Measurements from ENCODE around the gene HRH2. TPM values are rescaled to one million over a fixed set of nuclear protein-coding genes. Genes with fewer than 3 reads are reported as not detected.
"Not testable (repeated sequence)": the region's sequence is repeated elsewhere in the genome, so short reads cannot be mapped to it uniquely, and the experiment has no call there.

HRH2 gene
- total and polyA plus RNA-seq, 4 donors: 1.8 to 36.1 (median 9.9) TPM

- Histone ChIP-seq H3K27me3 (ENCODE audit: control insufficient read depth in 3 of 3, insufficient read depth in 3 of 3, low read length in 2 of 3) (peaks cover 0 to 10% (median 0%) of the 10 kb centered on the region in 3 donors), H3K4me3 (no peak overlapping the region), H3K9ac (ENCODE audit: insufficient read depth in 1 of 2, low read length in 2 of 2) (no peak overlapping the region), H3K9me3 (ENCODE audit: control insufficient read depth in 4 of 4, insufficient read depth in 3 of 4, low read length in 3 of 4) (peaks cover 0 to 15% (median 0%) of the 10 kb centered on the region in 4 donors), H3K36me3 (ENCODE audit: control insufficient read depth in 4 of 4, insufficient read depth in 4 of 4, low read length in 4 of 4) (no peaks in the 10 kb centered on the region), H3K27ac (ENCODE audit: low read depth in 1 of 2, low read length in 1 of 2) (no peak overlapping the region), H3K4me1 (ENCODE audit: control insufficient read depth in 5 of 5, insufficient read depth in 5 of 5, low read length in 5 of 5) (no peaks in the 10 kb centered on the region)
- TF ChIP-seq, protein P1, sequence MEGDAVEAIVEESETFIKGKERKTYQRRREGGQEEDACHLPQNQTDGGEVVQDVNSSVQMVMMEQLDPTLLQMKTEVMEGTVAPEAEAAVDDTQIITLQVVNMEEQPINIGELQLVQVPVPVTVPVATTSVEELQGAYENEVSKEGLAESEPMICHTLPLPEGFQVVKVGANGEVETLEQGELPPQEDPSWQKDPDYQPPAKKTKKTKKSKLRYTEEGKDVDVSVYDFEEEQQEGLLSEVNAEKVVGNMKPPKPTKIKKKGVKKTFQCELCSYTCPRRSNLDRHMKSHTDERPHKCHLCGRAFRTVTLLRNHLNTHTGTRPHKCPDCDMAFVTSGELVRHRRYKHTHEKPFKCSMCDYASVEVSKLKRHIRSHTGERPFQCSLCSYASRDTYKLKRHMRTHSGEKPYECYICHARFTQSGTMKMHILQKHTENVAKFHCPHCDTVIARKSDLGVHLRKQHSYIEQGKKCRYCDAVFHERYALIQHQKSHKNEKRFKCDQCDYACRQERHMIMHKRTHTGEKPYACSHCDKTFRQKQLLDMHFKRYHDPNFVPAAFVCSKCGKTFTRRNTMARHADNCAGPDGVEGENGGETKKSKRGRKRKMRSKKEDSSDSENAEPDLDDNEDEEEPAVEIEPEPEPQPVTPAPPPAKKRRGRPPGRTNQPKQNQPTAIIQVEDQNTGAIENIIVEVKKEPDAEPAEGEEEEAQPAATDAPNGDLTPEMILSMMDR (IDR thresholded peaks at IDR 0.05; ENCODE audit: control extremely low read depth, extremely low read depth): no peak
- WGBS, 2 donors: 57 to 85% methylated on average over 3 of the region's 3 CpGs
- ATAC-seq (ENCODE audit: insufficient read depth, low FRiP score) (no peak), DNase-seq (no peak)
Measured at GRCh38 chr5:175610898-175611297, 47.0 kb upstream of the HRH2 start.

- Histone ChIP-seq H3K9ac (ENCODE audit: insufficient read depth in 1 of 2, low read length in 2 of 2) (no peak overlapping the region), H3K9me3 (ENCODE audit: control insufficient read depth in 4 of 4, insufficient read depth in 3 of 4, low read length in 3 of 4) (peaks cover 0 to 13% (median 0%) of the 10 kb centered on the region in 4 donors), H3K4me1 (ENCODE audit: control insufficient read depth in 5 of 5, insufficient read depth in 5 of 5, low read length in 5 of 5) (no peaks in the 10 kb centered on the region), H3K4me3 (no peak overlapping the region), H3K27ac (ENCODE audit: low read depth in 1 of 2, low read length in 1 of 2) (no peak overlapping the region), H3K27me3 (ENCODE audit: control insufficient read depth in 3 of 3, insufficient read depth in 3 of 3, low read length in 2 of 3) (peaks cover 0 to 10% (median 0%) of the 10 kb centered on the region in 3 donors), H3K36me3 (ENCODE audit: control insufficient read depth in 4 of 4, insufficient read depth in 4 of 4, low read length in 4 of 4) (no peaks in the 10 kb centered on the region)
- DNase-seq (peak in 2 of 3 donors; percentile 9 to 56), ATAC-seq (ENCODE audit: insufficient read depth, low FRiP score) (no peak)
- TF ChIP-seq, protein P1 (IDR thresholded peaks at IDR 0.05; ENCODE audit: control extremely low read depth, extremely low read depth): no peak
- WGBS, 2 donors: 68 to 82% methylated on average over 7 of the region's 7 CpGs
Measured at GRCh38 chr5:175614223-175614815, 43.6 kb upstream of the HRH2 start.

DNA sequence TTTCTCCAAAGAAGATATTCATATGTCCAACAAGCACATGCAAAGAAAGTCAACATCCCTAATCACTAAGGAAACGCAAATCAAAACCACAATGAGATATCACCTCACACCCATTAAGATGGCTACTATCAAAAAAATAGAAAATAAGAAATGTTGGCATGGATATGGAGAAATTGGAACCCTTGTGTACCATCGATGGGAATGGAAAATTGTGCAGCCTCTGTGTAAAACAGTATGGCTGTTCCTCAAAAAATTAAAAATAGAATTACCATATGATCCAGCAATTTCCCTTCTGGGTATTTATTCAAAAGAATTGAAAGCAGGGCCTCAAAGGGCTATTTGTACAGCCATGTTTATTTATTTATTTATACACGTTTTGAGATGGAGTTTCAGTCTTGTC is 43.0 kb upstream of the HRH2 start:
- Histone ChIP-seq H3K9me3 (ENCODE audit: control insufficient read depth in 4 of 4, insufficient read depth in 3 of 4, low read length in 3 of 4) (peaks cover 0 to 11% (median 0%) of the 10 kb centered on the region in 4 donors), H3K27me3 (ENCODE audit: control insufficient read depth in 3 of 3, insufficient read depth in 3 of 3, low read length in 2 of 3) (peaks cover 0 to 9% (median 0%) of the 10 kb centered on the region in 3 donors), H3K9ac (ENCODE audit: insufficient read depth in 1 of 2, low read length in 2 of 2) (no peak overlapping the region), H3K36me3 (ENCODE audit: control insufficient read depth in 4 of 4, insufficient read depth in 4 of 4, low read length in 4 of 4) (no peaks in the 10 kb centered on the region), H3K4me3 (no peak overlapping the region), H3K4me1 (ENCODE audit: control insufficient read depth in 5 of 5, insufficient read depth in 5 of 5, low read length in 5 of 5) (no peaks in the 10 kb centered on the region), H3K27ac (ENCODE audit: low read depth in 1 of 2, low read length in 1 of 2) (no peak overlapping the region)
- DNase-seq: peak in 1 of 3 donors; percentile 2
- 70 to 82% methylated on average over 3 of the region's 3 CpGs for WGBS, 2 donors
- TF ChIP-seq, protein P1 (IDR thresholded peaks at IDR 0.05; ENCODE audit: control extremely low read depth, extremely low read depth): no peak
- ATAC-seq (ENCODE audit: insufficient read depth, low FRiP score): no peak

- 85 to 94% methylated on average over 5 of the region's 5 CpGs for WGBS, 2 donors
- H3K9ac ChIP-seq (ENCODE audit: insufficient read depth in 1 of 2, low read length in 2 of 2): no peak overlapping the region
- H3K9me3 ChIP-seq (ENCODE audit: control insufficient read depth in 4 of 4, insufficient read depth in 3 of 4, low read length in 3 of 4): peaks cover 0 to 7% (median 0%) of the 10 kb centered on the region in 4 donors
- no peak overlapping the region for H3K4me3 ChIP-seq
- H3K27ac ChIP-seq (ENCODE audit: low read depth in 1 of 2, low read length in 1 of 2): no peak overlapping the region
- ATAC-seq (ENCODE audit: insufficient read depth, low FRiP score): no peak
- TF ChIP-seq, protein P1 (IDR thresholded peaks at IDR 0.05; ENCODE audit: control extremely low read depth, extremely low read depth): no peak
- H3K36me3 ChIP-seq (ENCODE audit: control insufficient read depth in 4 of 4, insufficient read depth in 4 of 4, low read length in 4 of 4): no peaks in the 10 kb centered on the region
- no peaks in the 10 kb centered on the region for H3K4me1 ChIP-seq (ENCODE audit: control insufficient read depth in 5 of 5, insufficient read depth in 5 of 5, low read length in 5 of 5)
- no peak for DNase-seq
- H3K27me3 ChIP-seq (ENCODE audit: control insufficient read depth in 3 of 3, insufficient read depth in 3 of 3, low read length in 2 of 3): peaks cover 0 to 4% (median 0%) of the 10 kb centered on the region in 3 donors
Measured at GRCh38 chr5:175616083-175616482, 41.8 kb upstream of the HRH2 start.

- H3K9ac ChIP-seq (ENCODE audit: insufficient read depth in 1 of 2, low read length in 2 of 2): not testable (repeated sequence)
Measured at GRCh38 chr5:175616527-175616926, 41.3 kb upstream of the HRH2 start.

More at GRCh38 chr5:175616527-175616926, 41.3 kb upstream of the HRH2 start:
- H3K27ac ChIP-seq (ENCODE audit: low read depth in 1 of 2, low read length in 1 of 2); ATAC-seq (ENCODE audit: insufficient read depth, low FRiP score); DNase-seq; H3K36me3 ChIP-seq (ENCODE audit: control insufficient read depth in 4 of 4, insufficient read depth in 4 of 4, low read length in 4 of 4); H3K4me1 ChIP-seq (ENCODE audit: control insufficient read depth in 5 of 5, insufficient read depth in 5 of 5, low read length in 5 of 5); H3K4me3 ChIP-seq; H3K27me3 ChIP-seq (ENCODE audit: control insufficient read depth in 3 of 3, insufficient read depth in 3 of 3, low read length in 2 of 3); H3K9me3 ChIP-seq (ENCODE audit: control insufficient read depth in 4 of 4, insufficient read depth in 3 of 4, low read length in 3 of 4): not testable (repeated sequence)
- WGBS, 2 donors: 92 to 96% methylated on average over 13 of the region's 13 CpGs
